Measurements from ENCODE around the gene NOTO. TPM values are rescaled to one million over a fixed set of nuclear protein-coding genes. Genes with fewer than 3 reads are reported as not detected.

Gene NOTO
- total RNA-seq, 2 donors from 2014 or later: not detected

- Mint-ChIP-seq H3K4me1 (ENCODE audit: low read depth) (peaks cover 29% of the 10 kb centered on the region), H3K36me3 (ENCODE audit: insufficient read depth in 2 of 2) (peaks cover 3 to 8% of the 10 kb centered on the region in 2 donors), H3K4me3 (peak overlapping the region; percentile 96 to 97), H3K27ac (peak overlapping the region; percentile 6), H3K9me3 (no peaks in the 10 kb centered on the region), H3K27me3 (ENCODE audit: low read depth) (no peaks in the 10 kb centered on the region)
- ATAC-seq (replicated peaks in 1 of 2) (no peak), DNase-seq (peak; percentile 39 to 45)
Measured at GRCh38 chr2:73232403-73233153, 30.2 kb downstream of the NOTO start.

- Mint-ChIP-seq H3K4me3 (peak within 1 kb of the TSS; percentile 96 to 97), H3K27ac (peak within 1 kb of the TSS; percentile 96), H3K27me3 (ENCODE audit: low read depth) (no peaks in the 10 kb centered on the region), H3K4me1 (ENCODE audit: low read depth) (peaks cover 32% of the 10 kb centered on the region), H3K36me3 (ENCODE audit: insufficient read depth in 2 of 2) (peaks cover 4 to 8% of the 10 kb centered on the region in 2 donors), H3K9me3 (no peaks in the 10 kb centered on the region)
- ATAC-seq (replicated peaks in 1 of 2) (peak; percentile 90 to 91), DNase-seq (peak; percentile 95 to 97)
Measured at GRCh38 chr2:73233154-73233931, 31.0 kb downstream of the NOTO start, which contains the start of gene PRADC1. Gene PRADC1, minus strand, starts transcription at chr2:73233239. Its CDS starts 79 bp downstream, at chr2:73233160.

GRCh38 chr2:73233932-73234832, 31.8 kb downstream of the NOTO start, which contains the start of gene CCT7:
Gene CCT7, plus strand, starts transcription at chr2:73234308. Its CDS starts 71 bp downstream, at chr2:73234379.
- Mint-ChIP-seq H3K27ac (peak within 1 kb of the TSS; percentile 96), H3K4me3 (peak within 1 kb of the TSS; percentile 96 to 97), H3K4me1 (ENCODE audit: low read depth) (peaks cover 41% of the 10 kb centered on the region), H3K36me3 (ENCODE audit: insufficient read depth in 2 of 2) (peaks cover 7 to 8% of the 10 kb centered on the region in 2 donors), H3K9me3 (no peaks in the 10 kb centered on the region), H3K27me3 (ENCODE audit: low read depth) (no peaks in the 10 kb centered on the region)
- DNase-seq: peak; percentile 87 to 91
- peak; percentile 72 to 76 for ATAC-seq (replicated peaks in 1 of 2)

- Mint-ChIP-seq H3K4me1 (ENCODE audit: low read depth) (peaks cover 47% of the 10 kb centered on the region), H3K27me3 (ENCODE audit: low read depth) (no peaks in the 10 kb centered on the region), H3K9me3 (no peaks in the 10 kb centered on the region), H3K4me3 (peak overlapping the region; percentile 96 to 97), H3K36me3 (ENCODE audit: insufficient read depth in 2 of 2) (peaks cover 8 to 11% of the 10 kb centered on the region in 2 donors), H3K27ac (peak overlapping the region; percentile 96)
- ATAC-seq (replicated peaks in 1 of 2) (no peak), DNase-seq (no peak)
Measured at GRCh38 chr2:73235315-73236028, 33.1 kb downstream of the NOTO start.

- H3K4me3 Mint-ChIP-seq: peak overlapping the region; percentile 96 to 97
- peak overlapping the region; percentile 96 for H3K27ac Mint-ChIP-seq
Measured at GRCh38 chr2:73237168-73237567, 34.8 kb downstream of the NOTO start.

GRCh38 chr2:73238149-73238548, 35.8 kb downstream of the NOTO start:
- peak overlapping the region; percentile 90 for H3K27ac Mint-ChIP-seq

More at GRCh38 chr2:73237168-73237567, 34.8 kb downstream of the NOTO start:
- no peak for DNase-seq
- Mint-ChIP-seq H3K27me3 (ENCODE audit: low read depth) (no peaks in the 10 kb centered on the region), H3K9me3 (no peaks in the 10 kb centered on the region), H3K36me3 (ENCODE audit: insufficient read depth in 2 of 2) (peaks cover 8 to 18% of the 10 kb centered on the region in 2 donors), H3K4me1 (ENCODE audit: low read depth) (peaks cover 47% of the 10 kb centered on the region)
- ATAC-seq (replicated peaks in 1 of 2): no peak

GRCh38 chr2:73238976-73239375, 36.6 kb downstream of the NOTO start:
- no peaks in the 10 kb centered on the region for H3K27me3 Mint-ChIP-seq (ENCODE audit: low read depth)
- H3K36me3 Mint-ChIP-seq (ENCODE audit: insufficient read depth in 2 of 2): peaks cover 8 to 18% of the 10 kb centered on the region in 2 donors
- ATAC-seq (replicated peaks in 1 of 2) (no peak), DNase-seq (no peak)
- peak overlapping the region; percentile 90 for H3K27ac Mint-ChIP-seq
- H3K9me3 Mint-ChIP-seq: no peaks in the 10 kb centered on the region
- peaks cover 51% of the 10 kb centered on the region for H3K4me1 Mint-ChIP-seq (ENCODE audit: low read depth)
- H3K4me3 Mint-ChIP-seq: no peak overlapping the region

More at GRCh38 chr2:73238149-73238548, 35.8 kb downstream of the NOTO start:
- H3K4me3 Mint-ChIP-seq: peak overlapping the region in 1 of 2 donors; percentile 51
- ATAC-seq (replicated peaks in 1 of 2) (no peak), DNase-seq (no peak)
- peaks cover 8 to 18% of the 10 kb centered on the region in 2 donors for H3K36me3 Mint-ChIP-seq (ENCODE audit: insufficient read depth in 2 of 2)
- peaks cover 47% of the 10 kb centered on the region for H3K4me1 Mint-ChIP-seq (ENCODE audit: low read depth)
- no peaks in the 10 kb centered on the region for H3K27me3 Mint-ChIP-seq (ENCODE audit: low read depth)
- no peaks in the 10 kb centered on the region for H3K9me3 Mint-ChIP-seq

GRCh38 chr2:73239776-73240175, 37.4 kb downstream of the NOTO start:
- H3K4me3 Mint-ChIP-seq: no peak overlapping the region
- no peaks in the 10 kb centered on the region for H3K27me3 Mint-ChIP-seq (ENCODE audit: low read depth)
- H3K9me3 Mint-ChIP-seq: no peaks in the 10 kb centered on the region
- peaks cover 8 to 21% of the 10 kb centered on the region in 2 donors for H3K36me3 Mint-ChIP-seq (ENCODE audit: insufficient read depth in 2 of 2)
- DNase-seq (no peak), ATAC-seq (replicated peaks in 1 of 2) (no peak)
- peak overlapping the region; percentile 90 for H3K27ac Mint-ChIP-seq
- H3K4me1 Mint-ChIP-seq (ENCODE audit: low read depth): peaks cover 56% of the 10 kb centered on the region

- ATAC-seq (replicated peaks in 1 of 2) (no peak), DNase-seq (no peak)
- no peaks in the 10 kb centered on the region for H3K9me3 Mint-ChIP-seq
- H3K4me1 Mint-ChIP-seq (ENCODE audit: low read depth): peaks cover 26% of the 10 kb centered on the region
- H3K27ac Mint-ChIP-seq: peak overlapping the region; percentile 70
- H3K27me3 Mint-ChIP-seq (ENCODE audit: low read depth): no peaks in the 10 kb centered on the region
- peaks cover 17 to 33% of the 10 kb centered on the region in 2 donors for H3K36me3 Mint-ChIP-seq (ENCODE audit: insufficient read depth in 2 of 2)
- H3K4me3 Mint-ChIP-seq: no peak overlapping the region
Measured at GRCh38 chr2:73243884-73244570, 41.7 kb downstream of the NOTO start.

- Mint-ChIP-seq H3K9me3 (no peaks in the 10 kb centered on the region), H3K4me3 (no peak overlapping the region), H3K27ac (peak overlapping the region; percentile 70), H3K36me3 (ENCODE audit: insufficient read depth in 2 of 2) (peaks cover 19 to 35% of the 10 kb centered on the region in 2 donors), H3K4me1 (ENCODE audit: low read depth) (peaks cover 21% of the 10 kb centered on the region), H3K27me3 (ENCODE audit: low read depth) (no peaks in the 10 kb centered on the region)
- no peak for DNase-seq
- peak; percentile 55 to 90 for ATAC-seq (replicated peaks in 1 of 2)
Measured at GRCh38 chr2:73244580-73244979, 42.2 kb downstream of the NOTO start.

- Mint-ChIP-seq H3K9me3 (no peaks in the 10 kb centered on the region), H3K27ac (peak overlapping the region; percentile 66), H3K27me3 (ENCODE audit: low read depth) (no peaks in the 10 kb centered on the region), H3K36me3 (ENCODE audit: insufficient read depth in 2 of 2) (peaks cover 21 to 32% of the 10 kb centered on the region in 2 donors), H3K4me1 (ENCODE audit: low read depth) (peaks cover 19% of the 10 kb centered on the region), H3K4me3 (no peak overlapping the region)
- DNase-seq (no peak), ATAC-seq (replicated peaks in 1 of 2) (no peak)
Measured at GRCh38 chr2:73246850-73247249, 44.5 kb downstream of the NOTO start.
